ENCODE results near the gene PCYOX1L.

PCYOX1L gene

GRCh38 chr5:149407323-149408251 lies 49.7 kb downstream of the PCYOX1L start:
- no peak for DNase-seq (ENCODE audit: low read depth)

- DNase-seq (ENCODE audit: low read depth): no peak
Measured at GRCh38 chr5:149408252-149409099, 50.6 kb downstream of the PCYOX1L start.

GRCh38 chr5:149409268-149409948 lies 51.6 kb downstream of the PCYOX1L start:
- DNase-seq (ENCODE audit: low read depth): no peak

GRCh38 chr5:149410071-149410470 lies 52.2 kb downstream of the PCYOX1L start:
- no peak for DNase-seq (ENCODE audit: low read depth)

GRCh38 chr5:149410721-149411432 lies 53.0 kb downstream of the PCYOX1L start:
- no peak for DNase-seq (ENCODE audit: low read depth)

GRCh38 chr5:149411738-149412519 lies 54.1 kb downstream of the PCYOX1L start:
- no peak for DNase-seq (ENCODE audit: low read depth)

GRCh38 chr5:149412783-149413476 lies 55.1 kb downstream of the PCYOX1L start:
- DNase-seq (ENCODE audit: low read depth): no peak

DNA sequence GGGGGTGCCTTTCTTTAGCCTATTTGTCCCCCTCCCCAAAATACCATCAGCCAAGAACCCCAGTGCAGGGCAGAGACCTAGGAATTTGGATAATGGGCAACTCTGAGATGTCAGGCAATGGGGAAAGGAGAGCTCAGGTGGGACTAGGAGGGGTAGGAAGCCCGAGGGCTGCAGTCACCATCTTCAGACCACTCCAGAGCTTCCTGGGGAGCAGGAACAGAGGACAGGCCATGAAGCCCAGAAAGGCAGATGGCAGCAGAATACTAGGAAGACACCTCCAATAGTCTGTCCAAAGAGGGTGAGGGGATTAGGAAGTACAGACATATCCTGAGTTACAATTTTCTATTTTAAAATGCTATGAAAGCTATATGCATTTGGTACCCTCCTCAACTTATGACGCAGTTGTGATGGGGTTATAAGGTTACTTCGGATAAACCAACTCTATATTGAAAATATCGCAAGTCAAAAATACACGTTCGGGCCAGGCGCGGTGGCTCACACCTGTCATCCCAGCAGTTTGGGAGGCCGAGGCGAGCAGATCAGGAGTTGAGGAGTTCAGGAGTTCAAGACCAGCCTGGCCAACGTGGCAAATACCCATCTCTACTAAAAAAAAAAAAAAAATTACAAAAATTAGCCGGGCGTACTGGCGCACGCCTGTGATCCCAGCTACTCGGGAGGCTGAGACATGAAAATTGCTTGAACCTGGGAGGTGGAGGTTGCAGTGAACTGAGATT lies 55.8 kb downstream of the PCYOX1L start:
- no peak for DNase-seq (ENCODE audit: low read depth)

DNA sequence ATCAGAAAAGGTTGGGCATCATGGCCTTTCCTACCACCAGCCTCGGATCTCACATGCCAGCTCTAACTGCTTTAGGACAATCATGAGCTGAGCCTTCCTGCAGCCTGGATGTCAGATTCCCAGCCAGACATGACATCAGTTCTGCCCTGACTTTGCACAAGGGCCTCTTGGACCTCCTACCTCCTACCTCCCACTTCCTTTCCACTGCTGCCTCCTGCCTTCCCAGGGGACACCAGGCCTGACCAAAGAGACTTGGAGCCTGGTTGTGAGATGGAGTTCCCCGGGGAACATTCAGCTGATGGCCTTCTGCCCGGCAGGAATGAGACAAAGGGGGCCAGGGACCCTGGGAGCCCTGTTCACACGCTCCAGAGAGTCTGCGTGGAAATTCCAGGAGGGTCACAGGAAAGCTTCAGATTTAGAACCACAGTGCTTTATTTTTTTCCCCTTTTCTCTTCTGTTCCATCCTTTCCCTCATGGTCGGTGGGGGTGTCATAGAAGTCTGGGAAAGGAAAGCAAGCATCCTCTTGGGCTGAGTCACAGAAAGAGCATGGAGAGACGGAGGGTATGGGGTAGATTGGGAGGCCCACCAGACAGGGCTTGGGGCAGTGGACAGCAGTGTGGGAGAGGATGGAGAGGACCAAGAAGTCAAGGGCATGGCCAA lies 56.7 kb downstream of the PCYOX1L start:
- DNase-seq (ENCODE audit: low read depth): no peak

DNA sequence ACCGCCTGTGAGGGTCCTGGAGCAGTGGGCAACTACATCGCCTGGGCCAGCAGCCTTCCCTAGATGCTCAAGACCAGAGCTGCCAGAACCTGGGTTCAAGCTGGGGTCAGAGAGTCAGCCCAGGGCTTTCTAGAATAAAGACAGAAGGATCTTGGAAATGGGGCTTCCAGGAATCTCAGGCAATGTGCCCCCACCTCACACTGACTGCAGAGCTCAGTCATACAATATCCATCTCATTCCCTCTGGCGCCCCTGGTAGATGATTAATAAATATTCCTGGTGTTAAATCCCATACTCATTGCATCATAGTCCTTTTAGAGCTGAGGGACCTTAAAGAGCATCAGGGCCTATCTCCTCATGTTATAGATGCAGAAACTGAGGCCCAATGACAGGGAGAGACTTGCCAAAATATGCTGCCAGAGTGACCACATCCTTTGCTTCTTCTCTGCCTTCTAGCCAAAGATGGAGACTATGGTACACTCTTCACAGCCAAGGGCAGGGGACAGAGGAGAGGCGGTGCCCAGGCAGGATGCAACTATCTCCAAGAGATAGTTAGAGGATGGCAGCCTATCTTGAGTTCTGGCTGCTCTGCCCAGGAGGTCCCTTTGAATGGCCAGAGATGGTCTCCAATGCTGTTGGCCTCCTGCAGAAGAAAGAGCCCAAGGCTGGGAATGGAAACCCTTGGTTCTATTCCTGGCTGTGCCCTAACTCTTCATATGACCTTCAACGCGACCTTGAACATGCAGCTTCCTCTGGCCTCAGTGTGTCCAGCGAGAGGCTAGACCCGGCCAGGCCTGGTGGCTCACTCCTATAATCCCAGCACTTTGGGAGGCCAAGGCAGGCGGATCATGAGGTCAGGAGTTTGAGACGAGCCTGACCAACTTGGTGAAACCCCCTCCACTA lies 57.5 kb downstream of the PCYOX1L start:
- no peak for DNase-seq (ENCODE audit: low read depth)

DNA sequence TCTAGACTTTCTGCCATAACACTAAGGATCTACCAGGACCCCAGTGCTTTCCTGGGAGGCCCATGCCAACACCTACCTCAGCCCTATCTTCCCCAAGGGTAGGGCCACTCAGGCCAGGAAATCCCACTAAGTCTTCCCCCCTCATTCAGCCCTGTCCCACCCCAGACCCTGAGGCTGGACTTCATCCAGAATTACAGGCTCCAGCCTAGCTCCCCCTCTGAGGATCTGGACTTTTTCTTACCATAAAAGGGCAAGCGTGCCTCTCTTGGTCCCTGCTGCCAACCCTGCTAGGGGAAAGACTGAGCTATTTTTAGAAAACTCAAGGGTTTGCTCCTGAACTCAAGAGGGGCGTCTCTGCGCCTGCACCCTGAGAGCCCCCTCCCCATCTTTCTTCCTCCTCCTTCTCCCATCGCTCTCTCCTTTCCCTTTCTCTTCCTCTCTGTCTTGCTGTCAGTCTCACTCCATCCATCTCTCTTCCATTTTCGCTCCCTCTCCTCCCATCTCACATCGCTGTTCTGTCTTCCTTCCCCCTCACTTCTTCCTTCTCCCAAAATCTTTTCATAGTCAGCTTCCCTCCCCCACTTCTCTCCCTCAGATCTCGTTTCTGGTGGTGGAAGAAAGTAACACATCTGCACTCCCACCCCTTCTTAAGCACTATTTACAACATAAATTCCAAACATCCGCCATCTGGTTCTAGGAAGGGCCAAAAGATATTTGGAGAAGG lies 59.3 kb downstream of the PCYOX1L start:
- no peak for DNase-seq (ENCODE audit: low read depth)

DNA sequence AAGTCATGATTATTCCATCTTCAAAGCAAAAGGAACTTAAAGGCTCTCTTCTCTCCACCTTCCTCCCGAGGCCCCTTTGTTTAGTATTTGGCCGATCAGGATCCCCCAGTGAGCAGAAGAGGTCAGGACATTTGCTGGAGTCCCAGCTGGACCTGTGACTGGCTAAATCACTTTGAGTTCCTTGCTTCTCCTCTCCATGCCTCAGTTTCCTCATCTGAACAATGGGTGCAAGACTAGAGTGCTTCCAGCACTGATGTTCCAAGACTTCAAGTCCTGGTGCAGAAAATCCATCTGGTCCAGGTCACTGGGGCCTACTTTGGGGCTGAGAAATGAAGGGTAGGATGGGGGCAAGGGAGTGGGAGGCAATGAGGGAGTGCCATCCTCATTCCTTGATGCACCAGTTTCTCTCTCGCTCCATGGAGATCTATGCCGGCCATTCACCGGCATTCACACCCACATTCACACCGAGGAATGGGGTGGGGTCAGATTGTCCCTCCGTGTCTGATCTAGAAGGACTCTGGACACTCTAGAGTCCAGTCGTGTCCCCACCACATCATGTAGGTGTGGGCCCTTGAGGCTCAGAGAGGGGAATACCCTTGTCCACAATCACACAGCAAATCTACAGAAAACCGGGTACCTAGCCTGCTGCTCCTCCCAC lies 60.0 kb downstream of the PCYOX1L start:
- DNase-seq (ENCODE audit: low read depth): no peak

DNA sequence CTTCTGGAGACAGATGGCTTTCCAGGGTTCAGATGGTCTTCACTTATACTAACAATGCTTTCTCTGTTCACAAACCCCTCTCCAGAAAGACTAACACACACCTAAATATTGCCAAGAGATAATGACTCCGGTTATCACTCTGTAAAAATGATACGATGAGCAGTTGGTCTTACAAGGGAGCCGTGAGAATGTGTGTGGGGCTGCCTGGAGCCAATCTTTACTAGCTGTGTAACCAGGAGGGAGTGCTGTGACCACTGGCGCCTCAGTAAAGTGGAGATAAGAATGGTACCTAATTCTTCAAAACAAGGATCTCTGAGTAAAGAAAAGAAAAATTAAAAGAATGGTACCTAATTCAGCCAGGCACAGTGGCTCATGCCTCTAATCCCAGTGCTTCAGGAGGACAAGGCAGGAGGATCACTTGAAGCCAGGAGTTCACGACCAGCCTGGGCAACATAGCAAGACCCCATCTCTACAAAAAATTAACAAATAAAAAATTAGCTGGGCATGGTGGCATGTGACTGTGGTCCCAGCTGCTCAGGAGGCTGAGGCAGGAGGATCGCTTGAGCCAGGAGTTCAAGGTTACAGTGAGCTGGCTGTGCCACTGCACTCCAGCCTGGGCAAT lies 61.2 kb downstream of the PCYOX1L start:
- no peak for DNase-seq (ENCODE audit: low read depth)

All from HS-27A (cell line).